Skeletal muscle satellite cell (primary cell): ENCODE data around the gene ARFIP1. TPM values are rescaled to one million over a fixed set of nuclear protein-coding genes. Genes with fewer than 3 reads are reported as not detected.
"Not testable (repeated sequence)": the region's sequence is repeated elsewhere in the genome, so short reads cannot be mapped to it uniquely, and the experiment has no call there.

Source experiments
- H3K27me3 ChIP-seq: 2 replicates; pipeline ENCODE4 v1.7.0; 2013; ENCODE audit warnings: low read length; ENCODE audit not compliant: control insufficient read depth, insufficient read depth
- H3K36me3 ChIP-seq: 2 replicates; pipeline ENCODE4 v1.7.0; 2013; ENCODE audit warnings: mild to moderate bottlenecking, control low read depth, low read length; ENCODE audit not compliant: insufficient read depth
- H3K4me1 ChIP-seq: 2 replicates; pipeline ENCODE4 v1.7.0; 2013; ENCODE audit warnings: low read length; ENCODE audit not compliant: control insufficient read depth, insufficient read depth
- H3K4me2 ChIP-seq: 2 replicates; pipeline ENCODE4 v1.7.0; 2013; ENCODE audit warnings: mild to moderate bottlenecking, low read length
- H3K4me3 ChIP-seq: 2 replicates; pipeline ENCODE4 v1.7.0; 2013; ENCODE audit warnings: low read length
- H3K9ac ChIP-seq: 2 replicates; pipeline ENCODE4 v1.7.0; 2013; ENCODE audit warnings: mild to moderate bottlenecking, low read depth, low read length, moderate library complexity
- H3K9me3 ChIP-seq: replicated peaks from 2 replicates; pipeline ENCODE4 v1.7.0; 2013; ENCODE audit warnings: mild to moderate bottlenecking, control low read depth, low read length
- total RNA-seq: library from RNA; depleted of rRNA; stranded (reverse); fragments of >200 nt; gene quantifications from 2 replicates; pipeline ENCODE4 v1.2.3, GENCODE V29; 2012; rRNA removed

Gene ARFIP1, protein sequence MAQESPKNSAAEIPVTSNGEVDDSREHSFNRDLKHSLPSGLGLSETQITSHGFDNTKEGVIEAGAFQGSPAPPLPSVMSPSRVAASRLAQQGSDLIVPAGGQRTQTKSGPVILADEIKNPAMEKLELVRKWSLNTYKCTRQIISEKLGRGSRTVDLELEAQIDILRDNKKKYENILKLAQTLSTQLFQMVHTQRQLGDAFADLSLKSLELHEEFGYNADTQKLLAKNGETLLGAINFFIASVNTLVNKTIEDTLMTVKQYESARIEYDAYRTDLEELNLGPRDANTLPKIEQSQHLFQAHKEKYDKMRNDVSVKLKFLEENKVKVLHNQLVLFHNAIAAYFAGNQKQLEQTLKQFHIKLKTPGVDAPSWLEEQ
- 34.5 and 40.8 TPM in 2 replicates for total RNA-seq

GRCh38 chr4:152779513-152780266, at the start of gene ARFIP1, which contains the start of gene TIGD4:
ARFIP1 (plus strand) TSS chr4:152779954; CDS start chr4:152829634, 49,680 bp downstream.
TIGD4 (minus strand) TSS chr4:152779730; CDS start chr4:152771004, 8,726 bp downstream.
- Histone ChIP-seq H3K9me3 (no peaks in the 10 kb centered on the region), H3K4me1 (peaks cover 19% of the 10 kb centered on the region), H3K4me3 (peak within 1 kb of the TSS; percentile 83), H3K9ac (peak within 1 kb of the TSS; percentile 90), H3K4me2 (peak within 1 kb of the TSS; percentile 90), H3K36me3 (peaks cover 2% of the 10 kb centered on the region), H3K27me3 (peaks cover 17% of the 10 kb centered on the region)

- Histone ChIP-seq H3K4me1 (no peaks in the 10 kb centered on the region), H3K27me3 (peaks cover 25% of the 10 kb centered on the region), H3K9ac (no peak overlapping the region), H3K4me3 (no peak overlapping the region), H3K36me3 (no peaks in the 10 kb centered on the region), H3K4me2 (no peak overlapping the region), H3K9me3 (no peaks in the 10 kb centered on the region)
Measured at GRCh38 chr4:152731997-152732396, 47.8 kb upstream of the ARFIP1 start.

DNA sequence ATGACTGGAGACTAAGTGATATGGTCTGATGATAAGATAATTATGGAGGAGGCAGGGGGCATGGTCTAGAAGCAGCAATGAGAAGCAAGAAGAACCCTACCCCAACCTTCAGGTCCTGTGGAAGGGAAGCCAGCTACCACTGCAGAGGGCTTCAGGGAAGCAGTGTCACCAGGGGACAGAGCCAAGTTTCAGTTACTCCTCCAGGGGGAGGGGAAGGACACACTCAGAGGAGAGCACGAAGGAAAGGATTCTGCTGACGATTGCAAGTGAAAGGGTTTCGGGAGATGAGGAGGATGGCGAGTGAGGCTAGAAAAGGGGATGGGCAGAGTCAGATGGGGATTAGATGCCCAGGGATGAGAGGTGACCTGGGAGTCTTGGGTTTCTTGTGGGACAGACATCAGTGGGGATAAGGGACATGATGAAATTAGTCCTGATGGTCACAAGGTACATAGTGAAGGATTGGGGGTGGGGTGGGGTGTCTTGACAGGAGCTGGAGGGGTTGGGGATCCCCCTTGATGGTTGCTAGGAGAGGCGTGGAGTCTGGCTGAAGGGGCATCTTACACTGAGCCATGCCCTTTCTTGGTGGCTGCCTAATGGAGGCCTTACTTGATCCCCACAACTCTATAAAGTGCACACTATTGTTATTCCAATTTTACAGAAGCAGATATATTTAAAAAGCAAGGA, 45.6 kb upstream of the ARFIP1 start:
- H3K4me2 ChIP-seq = no peak overlapping the region
- peaks cover 20% of the 10 kb centered on the region for H3K27me3 ChIP-seq
- no peak overlapping the region for H3K4me3 ChIP-seq
- H3K36me3 ChIP-seq = no peaks in the 10 kb centered on the region
- H3K9ac ChIP-seq = no peak overlapping the region
- no peaks in the 10 kb centered on the region for H3K4me1 ChIP-seq
- no peaks in the 10 kb centered on the region for H3K9me3 ChIP-seq

DNA sequence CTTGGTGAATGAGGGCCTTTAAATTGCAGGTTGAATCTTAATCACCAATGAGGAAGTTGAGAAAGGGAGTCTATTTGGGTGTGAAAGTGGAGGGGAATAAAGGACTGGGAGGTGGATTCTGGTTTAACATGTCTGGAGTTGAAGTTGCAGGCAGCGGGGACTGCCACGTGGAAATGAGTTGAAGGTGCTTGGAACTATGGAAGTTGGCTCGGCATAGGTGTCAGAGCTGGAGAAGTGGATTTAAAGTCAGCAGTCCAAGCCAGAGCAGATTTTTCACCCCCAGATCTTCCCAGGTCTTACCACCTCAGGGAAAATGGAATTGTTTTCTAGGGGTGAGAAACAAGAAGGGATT, 45.1 kb upstream of the ARFIP1 start:
- Histone ChIP-seq H3K27me3 (peaks cover 20% of the 10 kb centered on the region), H3K4me1 (no peaks in the 10 kb centered on the region), H3K9me3 (no peaks in the 10 kb centered on the region), H3K4me3 (no peak overlapping the region), H3K36me3 (no peaks in the 10 kb centered on the region), H3K9ac (no peak overlapping the region), H3K4me2 (no peak overlapping the region)

DNA sequence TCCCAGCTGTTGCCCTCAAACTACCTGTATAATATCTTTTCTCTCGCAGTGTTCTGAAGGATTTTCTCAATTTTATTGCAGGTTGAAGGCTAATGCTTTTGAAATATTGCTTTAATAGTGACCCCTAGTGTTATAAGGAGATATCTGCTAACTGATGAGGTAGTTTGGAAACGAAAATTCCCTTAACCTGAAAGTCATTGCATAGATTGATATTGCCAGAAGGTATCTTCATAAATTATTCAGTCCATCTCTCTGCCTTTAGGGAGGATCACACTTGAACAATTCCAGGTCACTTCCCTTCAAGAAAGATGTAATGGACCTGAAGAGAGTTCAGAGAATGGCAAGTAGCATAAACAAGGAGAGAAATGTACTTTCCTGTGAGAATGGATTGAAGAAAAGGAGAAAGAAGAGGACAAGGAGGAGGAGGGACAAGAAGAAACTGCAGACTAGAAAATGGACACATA, 44.3 kb upstream of the ARFIP1 start:
- Histone ChIP-seq H3K4me1 (no peaks in the 10 kb centered on the region), H3K4me3 (no peak overlapping the region), H3K9me3 (no peaks in the 10 kb centered on the region), H3K27me3 (peaks cover 20% of the 10 kb centered on the region), H3K9ac (no peak overlapping the region), H3K4me2 (no peak overlapping the region), H3K36me3 (no peaks in the 10 kb centered on the region)

DNA sequence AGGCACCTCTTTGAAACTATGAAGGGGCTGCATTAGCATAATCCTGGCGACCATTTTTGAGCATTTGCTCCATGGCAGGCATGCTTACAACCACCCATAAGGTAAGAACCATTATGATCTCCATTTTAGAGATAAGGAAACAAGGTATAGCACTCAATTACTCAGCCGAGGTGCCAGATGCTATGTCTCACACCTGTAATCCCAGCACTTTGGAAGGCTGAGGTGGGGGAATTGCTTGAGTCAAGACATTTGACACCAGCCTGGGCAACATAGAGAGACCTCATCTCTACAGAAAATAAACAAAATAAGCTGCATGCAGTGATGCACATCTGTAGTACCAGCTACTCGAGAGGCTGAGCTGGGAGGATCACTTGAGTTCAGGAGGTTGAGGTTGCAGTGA, 43.8 kb upstream of the ARFIP1 start:
- H3K4me1 ChIP-seq = no peaks in the 10 kb centered on the region
- no peaks in the 10 kb centered on the region for H3K9me3 ChIP-seq
- H3K9ac ChIP-seq = no peak overlapping the region
- H3K27me3 ChIP-seq = peaks cover 20% of the 10 kb centered on the region
- H3K36me3 ChIP-seq = no peaks in the 10 kb centered on the region
- no peak overlapping the region for H3K4me3 ChIP-seq
- no peak overlapping the region for H3K4me2 ChIP-seq

GRCh38 chr4:152738827-152739226, 40.9 kb upstream of the ARFIP1 start:
- H3K9me3 ChIP-seq = no peaks in the 10 kb centered on the region
- no peaks in the 10 kb centered on the region for H3K4me1 ChIP-seq
- H3K4me2 ChIP-seq = no peak overlapping the region
- no peak overlapping the region for H3K9ac ChIP-seq
- H3K27me3 ChIP-seq = peaks cover 16% of the 10 kb centered on the region
- H3K36me3 ChIP-seq = no peaks in the 10 kb centered on the region
- no peak overlapping the region for H3K4me3 ChIP-seq

GRCh38 chr4:152747444-152747843, 32.3 kb upstream of the ARFIP1 start:
- no peaks in the 10 kb centered on the region for H3K9me3 ChIP-seq

DNA sequence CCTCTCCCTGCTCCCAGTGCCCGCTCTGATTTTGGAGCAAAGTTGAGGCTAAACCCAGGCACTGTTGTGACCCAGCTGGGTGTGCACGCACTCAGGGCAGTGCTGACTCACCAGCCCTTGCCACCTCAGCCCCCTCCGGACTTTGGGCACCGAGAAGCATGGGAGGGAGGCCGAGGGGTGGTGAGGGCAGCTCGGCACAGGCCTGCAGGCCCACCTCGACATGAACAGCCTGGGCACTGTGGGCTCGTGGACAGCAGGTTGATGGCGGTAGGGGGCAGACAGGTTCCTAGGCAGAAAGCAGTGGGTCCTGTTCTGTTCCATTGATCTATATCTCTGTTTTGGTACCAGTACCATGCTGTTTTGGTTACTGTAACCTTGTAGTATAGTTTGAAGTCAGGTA, 31.1 kb upstream of the ARFIP1 start:
- H3K4me3 ChIP-seq = no peak overlapping the region
- H3K9me3 ChIP-seq = no peaks in the 10 kb centered on the region

More at GRCh38 chr4:152747444-152747843, 32.3 kb upstream of the ARFIP1 start:
- peaks cover 5% of the 10 kb centered on the region for H3K27me3 ChIP-seq
- no peak overlapping the region for H3K4me2 ChIP-seq
- H3K36me3 ChIP-seq = no peaks in the 10 kb centered on the region
- no peak overlapping the region for H3K9ac ChIP-seq
- no peak overlapping the region for H3K4me3 ChIP-seq
- no peaks in the 10 kb centered on the region for H3K4me1 ChIP-seq

DNA sequence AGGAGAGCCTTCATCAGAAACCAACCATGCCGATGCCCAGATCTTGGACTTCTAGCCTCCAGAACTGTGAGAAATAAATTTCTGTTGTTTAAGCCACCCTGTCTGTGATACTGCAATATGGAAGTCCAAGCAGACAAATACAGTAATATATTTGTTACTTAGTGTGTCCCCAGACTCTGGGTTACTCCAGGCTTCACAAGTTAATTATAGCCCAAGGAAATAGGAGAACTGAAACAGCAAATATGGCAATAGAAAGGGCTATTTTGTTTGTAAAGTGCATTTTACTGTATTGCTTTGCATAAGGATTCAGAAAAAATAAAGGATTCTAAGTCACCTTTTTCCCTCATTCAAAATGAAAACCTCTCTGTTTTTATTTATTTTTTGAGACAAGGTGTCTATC, 16.0 kb upstream of the ARFIP1 start:
- H3K4me3 ChIP-seq = no peak overlapping the region
- H3K27me3 ChIP-seq = peaks cover 3% of the 10 kb centered on the region
- H3K36me3 ChIP-seq = no peaks in the 10 kb centered on the region
- no peaks in the 10 kb centered on the region for H3K9me3 ChIP-seq
- H3K4me2 ChIP-seq = no peak overlapping the region
- no peak overlapping the region for H3K9ac ChIP-seq
- no peaks in the 10 kb centered on the region for H3K4me1 ChIP-seq

More for the DNA sequence above, 31.1 kb upstream of the ARFIP1 start:
- no peak overlapping the region for H3K4me2 ChIP-seq
- H3K9ac ChIP-seq = no peak overlapping the region
- peaks cover 6% of the 10 kb centered on the region for H3K27me3 ChIP-seq
- H3K4me1 ChIP-seq = no peaks in the 10 kb centered on the region
- no peaks in the 10 kb centered on the region for H3K36me3 ChIP-seq

GRCh38 chr4:152765069-152765737, 14.6 kb upstream of the ARFIP1 start:
- not testable (repeated sequence) for H3K27me3 ChIP-seq, H3K4me1 ChIP-seq, H3K4me2 ChIP-seq, H3K9me3 ChIP-seq, H3K9ac ChIP-seq, H3K4me3 ChIP-seq, H3K36me3 ChIP-seq
